Neural progenitor cell (in vitro differentiated cells): ENCODE measurements around the gene KIF2A. TPM values are rescaled to one million over a fixed set of nuclear protein-coding genes. Genes with fewer than 3 reads are reported as not detected.

Experiments used
- DNase-seq: peaks from one replicate; pipeline ENCODE4 v3.0.0-alpha.2; 2016; ENCODE audit warnings: low spot score
- H2AFZ ChIP-seq: fragments of 200-600 bp; sonication (generic); replicated peaks from 2 replicates; pipeline ENCODE4 v1.6.1; 2016; ENCODE audit warnings: antibody characterized with exemption
- H3F3A ChIP-seq: fragments of 200-600 bp; sonication (generic); 2 replicates; pipeline ENCODE4 v1.6.1; 2016; ENCODE audit warnings: antibody characterized with exemption, low read depth
- H3K27ac ChIP-seq: fragments of 200-600 bp; sonication (generic); 2 replicates; pipeline ENCODE4 v1.5.1; 2016; ENCODE audit warnings: mild to moderate bottlenecking
- H3K27me3 ChIP-seq: fragments of 200-600 bp; sonication (generic); 2 replicates; pipeline ENCODE4 v1.6.1; 2016; ENCODE audit warnings: mild to moderate bottlenecking, moderate library complexity
- H3K36me3 ChIP-seq: fragments of 200-600 bp; sonication (generic); 2 replicates; pipeline ENCODE4 v1.5.1; 2016
- H3K4me1 ChIP-seq: fragments of 200-600 bp; sonication (generic); 2 replicates; pipeline ENCODE4 v1.6.1; 2016; ENCODE audit warnings: mixed run types
- H3K4me2 ChIP-seq: fragments of 200-600 bp; sonication (generic); 2 replicates; pipeline ENCODE4 v1.6.1; 2016
- H3K4me3 ChIP-seq: fragments of 200-600 bp; sonication (generic); 2 replicates; pipeline ENCODE4 v1.5.1; 2016
- H3K79me2 ChIP-seq: fragments of 200-600 bp; sonication (generic); 2 replicates; pipeline ENCODE4 v1.6.1; 2016; ENCODE audit warnings: low read depth
- H3K9ac ChIP-seq: fragments of 200-600 bp; sonication (generic); 2 replicates; pipeline ENCODE4 v1.6.1; 2016
- H3K9me3 ChIP-seq: fragments of 200-600 bp; sonication (generic); 2 replicates; pipeline ENCODE4 v1.5.1; 2016; ENCODE audit warnings: low read depth
- H4K20me1 ChIP-seq: fragments of 200-600 bp; sonication (generic); 2 replicates; pipeline ENCODE4 v1.6.1; 2016; ENCODE audit warnings: low read depth
- H3K27ac Mint-ChIP-seq: 3 replicates; pipeline ENCODE4 v1.8.0; 2021; ENCODE audit warnings: mixed read lengths
- H3K27me3 Mint-ChIP-seq: 2 replicates; pipeline ENCODE4 v1.8.0; 2022; ENCODE audit warnings: low read depth, mild to moderate bottlenecking, inconsistent platforms, moderate library complexity, mixed read lengths; ENCODE audit not compliant: insufficient read depth
- H3K36me3 Mint-ChIP-seq: 3 replicates; pipeline ENCODE4 v1.8.0; 2021; ENCODE audit warnings: mixed read lengths
- H3K4me1 Mint-ChIP-seq: 3 replicates; pipeline ENCODE4 v1.8.0; 2021; ENCODE audit warnings: mixed read lengths
- H3K4me3 Mint-ChIP-seq: 3 replicates; pipeline ENCODE4 v1.8.0; 2021; ENCODE audit warnings: mild to moderate bottlenecking, moderate library complexity, mixed read lengths
- H3K9me3 Mint-ChIP-seq: 3 replicates; pipeline ENCODE4 v1.8.0; 2020; ENCODE audit warnings: mixed read lengths
- EZH2 ChIP-seq: fragments of 200-600 bp; sonication (generic); IDR thresholded peaks from 2 replicates; pipeline ENCODE4 v1.6.1; 2017; ENCODE audit warnings: antibody characterized with exemption, mild to moderate bottlenecking, moderate library complexity
- EZH2phosphoT487 ChIP-seq: fragments of 200-600 bp; sonication (generic); IDR thresholded peaks from 2 replicates; pipeline ENCODE4 v1.6.1; 2017; ENCODE audit warnings: antibody characterized with exemption
- total RNA-seq: library from RNA; depleted of rRNA; stranded (reverse); fragments of >200 nt; gene quantifications from 2 replicates; pipeline ENCODE4 v1.2.3, GENCODE V29; 2015; ENCODE audit warnings: low replicate concordance
- TF ChIP-seq, protein P1 (sequence below): fragments of 200-600 bp; sonication (generic); IDR thresholded peaks from 2 replicates; pipeline ENCODE4 v1.5.1; 2017; ENCODE audit warnings: antibody characterized with exemption, mild to moderate bottlenecking

The KIF2A gene
- total RNA-seq, 1 donor from 2014 or later = 114 TPM

DNA sequence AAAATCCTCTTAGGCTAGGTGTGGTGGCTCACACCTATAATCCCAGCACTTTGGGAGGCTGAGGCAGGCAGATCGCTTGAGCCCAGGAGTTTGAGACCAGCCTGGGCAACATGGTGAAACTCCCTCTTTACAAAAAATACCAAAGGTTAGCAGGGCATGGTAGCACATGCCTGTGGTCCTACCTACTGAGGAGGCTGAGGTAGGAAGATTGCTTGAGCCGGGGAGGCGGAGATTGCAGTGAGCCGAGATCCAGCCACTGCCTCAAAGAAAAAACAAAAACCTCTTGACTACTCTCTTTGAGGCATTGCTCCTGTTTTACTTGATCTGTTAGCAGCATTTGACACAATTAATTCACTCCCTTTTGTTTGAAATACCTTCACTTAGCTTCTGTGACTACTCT is 20.7 kb downstream of the KIF2A start:
- no peaks in the 10 kb centered on the region for H3K4me1 Mint-ChIP-seq
- no peaks in the 10 kb centered on the region for H3F3A ChIP-seq
- peaks cover 5% of the 10 kb centered on the region for H3K4me1 ChIP-seq
- no peak for DNase-seq
- H3K27ac Mint-ChIP-seq = no peak overlapping the region
- no peak overlapping the region for H2AFZ ChIP-seq
- H3K36me3 ChIP-seq = no peaks in the 10 kb centered on the region
- H4K20me1 ChIP-seq = peaks cover 88% of the 10 kb centered on the region
- peaks cover 2% of the 10 kb centered on the region for H3K27me3 Mint-ChIP-seq
- H3K36me3 Mint-ChIP-seq = peaks cover 24% of the 10 kb centered on the region
- H3K27ac ChIP-seq = peak overlapping the region; percentile 57
- peaks cover 100% of the 10 kb centered on the region for H3K79me2 ChIP-seq
- H3K9me3 Mint-ChIP-seq = peaks cover 3% of the 10 kb centered on the region
- no peak overlapping the region for H3K9ac ChIP-seq
- no peaks in the 10 kb centered on the region for H3K27me3 ChIP-seq
- no peak overlapping the region for H3K4me2 ChIP-seq
- TF ChIP-seq EZH2phosphoT487 (no peak), EZH2 (no peak)
- TF ChIP-seq, protein P1, sequence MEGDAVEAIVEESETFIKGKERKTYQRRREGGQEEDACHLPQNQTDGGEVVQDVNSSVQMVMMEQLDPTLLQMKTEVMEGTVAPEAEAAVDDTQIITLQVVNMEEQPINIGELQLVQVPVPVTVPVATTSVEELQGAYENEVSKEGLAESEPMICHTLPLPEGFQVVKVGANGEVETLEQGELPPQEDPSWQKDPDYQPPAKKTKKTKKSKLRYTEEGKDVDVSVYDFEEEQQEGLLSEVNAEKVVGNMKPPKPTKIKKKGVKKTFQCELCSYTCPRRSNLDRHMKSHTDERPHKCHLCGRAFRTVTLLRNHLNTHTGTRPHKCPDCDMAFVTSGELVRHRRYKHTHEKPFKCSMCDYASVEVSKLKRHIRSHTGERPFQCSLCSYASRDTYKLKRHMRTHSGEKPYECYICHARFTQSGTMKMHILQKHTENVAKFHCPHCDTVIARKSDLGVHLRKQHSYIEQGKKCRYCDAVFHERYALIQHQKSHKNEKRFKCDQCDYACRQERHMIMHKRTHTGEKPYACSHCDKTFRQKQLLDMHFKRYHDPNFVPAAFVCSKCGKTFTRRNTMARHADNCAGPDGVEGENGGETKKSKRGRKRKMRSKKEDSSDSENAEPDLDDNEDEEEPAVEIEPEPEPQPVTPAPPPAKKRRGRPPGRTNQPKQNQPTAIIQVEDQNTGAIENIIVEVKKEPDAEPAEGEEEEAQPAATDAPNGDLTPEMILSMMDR = no peak
- H3K9me3 ChIP-seq = no peaks in the 10 kb centered on the region
- H3K4me3 Mint-ChIP-seq = no peak overlapping the region
- no peak overlapping the region for H3K4me3 ChIP-seq

DNA sequence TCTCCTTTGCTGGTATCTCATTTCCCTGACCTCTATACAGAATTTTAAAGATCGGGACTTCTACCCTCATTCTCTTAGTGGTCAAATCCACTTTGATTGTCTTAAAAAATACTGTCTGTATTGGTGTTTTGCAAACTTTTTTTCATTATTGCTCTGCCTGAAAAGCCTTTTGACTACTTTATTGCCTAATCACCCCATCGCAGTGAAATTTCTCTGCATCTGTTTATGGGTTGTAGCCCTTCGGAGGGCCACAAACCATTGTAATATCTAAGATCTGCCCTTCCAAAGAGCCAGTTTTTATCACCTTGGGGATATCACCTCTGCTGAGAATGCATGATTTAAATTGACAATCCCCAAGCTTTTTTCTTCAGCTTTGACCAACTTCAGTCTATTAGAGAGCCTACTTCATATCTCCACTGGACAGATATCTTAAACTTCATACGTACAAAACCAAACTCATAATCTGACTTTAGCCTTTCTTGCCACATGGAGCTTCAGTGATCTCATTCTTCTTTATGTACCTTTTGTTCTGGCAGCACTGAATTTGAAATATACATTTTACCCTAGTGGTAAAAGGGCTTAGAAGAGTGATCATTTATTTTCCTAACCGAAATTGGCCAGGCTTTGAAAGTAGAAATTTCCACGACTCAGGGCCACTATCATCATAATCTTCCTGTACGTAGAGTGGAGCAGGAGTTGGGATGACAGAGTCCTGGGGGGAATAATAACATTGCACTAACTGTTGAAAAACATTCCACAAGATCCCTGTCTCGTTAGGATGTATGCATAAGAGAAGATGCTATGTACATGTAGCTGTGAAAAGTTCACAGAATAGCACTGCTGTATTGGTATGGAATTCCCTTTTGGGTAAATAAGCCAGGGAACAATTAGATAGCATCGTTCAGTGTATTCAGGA is 21.4 kb downstream of the KIF2A start:
- H3K4me3 Mint-ChIP-seq = no peak overlapping the region
- Histone ChIP-seq H3K27me3 (no peaks in the 10 kb centered on the region), H3K4me3 (no peak overlapping the region), H3K9me3 (no peaks in the 10 kb centered on the region), H3K4me1 (peaks cover 5% of the 10 kb centered on the region), H2AFZ (no peak overlapping the region), H3F3A (no peaks in the 10 kb centered on the region), H4K20me1 (peaks cover 92% of the 10 kb centered on the region), H3K27ac (peak overlapping the region; percentile 57), H3K36me3 (no peaks in the 10 kb centered on the region), H3K9ac (no peak overlapping the region), H3K79me2 (peaks cover 100% of the 10 kb centered on the region), H3K4me2 (no peak overlapping the region)
- peaks cover 3% of the 10 kb centered on the region for H3K9me3 Mint-ChIP-seq
- H3K4me1 Mint-ChIP-seq = no peaks in the 10 kb centered on the region
- DNase-seq = no peak
- no peak for TF ChIP-seq EZH2
- no peak for TF ChIP-seq EZH2phosphoT487
- TF ChIP-seq, protein P1 = no peak
- H3K27me3 Mint-ChIP-seq = peaks cover 2% of the 10 kb centered on the region
- H3K36me3 Mint-ChIP-seq = peaks cover 21% of the 10 kb centered on the region
- H3K27ac Mint-ChIP-seq = no peak overlapping the region

DNA sequence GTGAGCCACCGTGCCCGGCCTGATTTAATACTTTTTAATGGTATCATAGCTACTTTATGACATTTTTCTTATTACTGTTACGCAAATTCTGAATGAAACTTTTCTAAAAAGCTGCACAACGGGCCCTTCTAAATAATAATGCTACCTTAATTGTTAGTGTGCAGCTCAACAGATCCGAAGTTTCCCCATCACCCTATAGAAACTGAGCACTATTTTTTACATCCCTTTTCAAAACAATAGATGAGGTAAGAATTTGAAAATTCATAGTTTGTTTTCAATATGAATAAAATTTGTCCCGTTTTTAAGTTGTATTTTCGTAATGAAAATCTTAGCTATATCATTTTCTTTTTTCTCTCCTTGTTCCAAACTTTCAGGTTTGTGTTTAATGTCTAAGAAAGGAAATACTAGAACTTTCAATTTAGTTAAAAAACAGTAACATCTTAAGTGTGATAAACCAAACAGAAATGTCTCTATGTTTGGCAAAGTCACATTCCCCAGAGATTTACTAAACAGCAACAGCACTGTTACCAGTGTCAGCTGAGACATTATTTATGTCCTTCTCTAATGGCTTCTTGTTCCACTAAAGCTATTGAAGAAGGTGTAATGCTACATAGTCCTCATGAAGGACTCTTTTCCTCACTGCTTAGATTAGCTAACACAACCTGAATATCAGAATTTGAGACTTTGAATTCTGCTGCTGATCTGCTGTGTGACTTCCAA is 22.9 kb downstream of the KIF2A start:
- H3F3A ChIP-seq = no peaks in the 10 kb centered on the region
- no peak overlapping the region for H3K27ac ChIP-seq
- Mint-ChIP-seq H3K4me1 (no peaks in the 10 kb centered on the region), H3K27ac (no peak overlapping the region), H3K9me3 (peaks cover 4% of the 10 kb centered on the region), H3K27me3 (peaks cover 2% of the 10 kb centered on the region), H3K36me3 (peaks cover 25% of the 10 kb centered on the region), H3K4me3 (no peak overlapping the region)
- H3K4me2 ChIP-seq = no peak overlapping the region
- no peak for DNase-seq
- no peaks in the 10 kb centered on the region for H3K9me3 ChIP-seq
- H3K4me3 ChIP-seq = no peak overlapping the region
- H3K27me3 ChIP-seq = no peaks in the 10 kb centered on the region
- peaks cover 5% of the 10 kb centered on the region for H3K4me1 ChIP-seq
- H3K36me3 ChIP-seq = no peaks in the 10 kb centered on the region
- H3K79me2 ChIP-seq = peaks cover 100% of the 10 kb centered on the region
- H2AFZ ChIP-seq = no peak overlapping the region
- H4K20me1 ChIP-seq = peaks cover 84% of the 10 kb centered on the region
- TF ChIP-seq, protein P1 = no peak
- no peak for TF ChIP-seq EZH2
- TF ChIP-seq EZH2phosphoT487 = no peak
- no peak overlapping the region for H3K9ac ChIP-seq
